ENCODE data around the gene CHDH.

CHDH gene

GRCh38 chr3:53826048-53826447, 20.2 kb downstream of the CHDH start:
- TF ChIP-seq CTCF (IDR thresholded peaks at IDR 0.05; ENCODE audit: control insufficient read depth, extremely low read depth, insufficient read depth): no peak
- no peak overlapping the region for H3K4me3 ChIP-seq (ENCODE audit: low read depth, low read length)
- no peak for DNase-seq (ENCODE audit: low read depth)

DNA sequence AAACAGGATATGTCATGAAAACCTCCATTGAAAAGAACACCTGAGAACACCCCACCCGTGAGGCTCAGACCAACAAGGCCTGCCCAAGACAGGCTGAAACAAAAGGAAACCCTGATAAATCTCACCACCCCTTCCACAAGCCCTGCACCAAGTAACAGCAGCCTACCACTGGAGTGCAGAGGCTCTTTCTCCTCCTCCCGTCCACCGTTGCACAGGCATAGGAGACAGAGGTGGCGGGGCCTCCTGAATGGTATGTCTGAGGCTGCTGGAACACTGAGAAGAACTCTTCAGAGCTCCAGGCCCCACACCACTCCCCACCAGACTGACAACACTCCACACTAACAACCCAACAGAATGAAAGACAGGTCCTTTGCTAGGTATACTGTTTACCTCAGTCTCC, 21.4 kb downstream of the CHDH start:
- TF ChIP-seq CTCF (IDR thresholded peaks at IDR 0.05; ENCODE audit: control insufficient read depth, extremely low read depth, insufficient read depth): no peak
- H3K4me3 ChIP-seq (ENCODE audit: low read depth, low read length): no peak overlapping the region
- DNase-seq (ENCODE audit: low read depth): no peak

DNA sequence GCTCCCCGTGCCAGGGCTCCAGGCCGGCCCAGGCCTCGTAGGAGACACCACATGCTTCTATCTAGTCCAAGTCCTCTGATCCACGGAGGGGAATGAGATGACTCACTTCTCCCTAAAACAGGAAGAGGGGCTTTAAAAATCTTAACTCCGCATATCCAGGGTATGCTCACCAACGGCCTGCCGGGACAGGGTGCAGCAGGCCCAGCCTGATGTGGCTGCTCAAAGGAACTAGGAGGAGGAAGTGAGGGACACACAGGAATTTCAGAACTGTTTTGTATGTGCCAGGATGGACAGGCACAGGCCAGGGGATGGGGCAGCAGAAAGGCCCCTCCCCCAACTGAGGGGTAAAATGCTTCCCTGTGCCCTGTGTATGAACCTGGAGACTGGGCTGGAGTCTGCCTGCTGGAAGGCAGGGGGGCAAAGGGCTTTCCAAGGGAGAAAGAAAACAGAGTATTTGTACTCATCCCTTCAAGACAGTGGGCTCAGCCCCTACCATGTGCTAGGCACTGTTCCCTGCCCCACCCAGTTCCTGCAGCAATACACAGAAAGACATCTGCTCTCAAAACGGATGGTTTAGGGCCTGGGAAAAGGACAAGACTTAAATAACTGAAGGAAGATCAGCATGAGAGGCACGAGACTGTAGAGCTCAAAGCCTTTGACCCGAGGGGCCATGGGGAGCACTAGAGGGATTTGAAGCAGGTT, 22.1 kb downstream of the CHDH start:
- DNase-seq (ENCODE audit: low read depth): no peak
- H3K4me3 ChIP-seq (ENCODE audit: low read depth, low read length): no peak overlapping the region
- TF ChIP-seq CTCF (IDR thresholded peaks at IDR 0.05; ENCODE audit: control insufficient read depth, extremely low read depth, insufficient read depth): no peak

GRCh38 chr3:53823026-53823955, 22.9 kb downstream of the CHDH start:
- H3K4me3 ChIP-seq (ENCODE audit: low read depth, low read length): no peak overlapping the region
- no peak for DNase-seq (ENCODE audit: low read depth)
- no peak for TF ChIP-seq CTCF (IDR thresholded peaks at IDR 0.05; ENCODE audit: control insufficient read depth, extremely low read depth, insufficient read depth)

- no peak for TF ChIP-seq CTCF (IDR thresholded peaks at IDR 0.05; ENCODE audit: control insufficient read depth, extremely low read depth, insufficient read depth)
- H3K4me3 ChIP-seq (ENCODE audit: low read depth, low read length): no peak overlapping the region
These were observed 23.9 kb downstream of the CHDH start for GRCh38 chr3:53822331-53822741.

DNA sequence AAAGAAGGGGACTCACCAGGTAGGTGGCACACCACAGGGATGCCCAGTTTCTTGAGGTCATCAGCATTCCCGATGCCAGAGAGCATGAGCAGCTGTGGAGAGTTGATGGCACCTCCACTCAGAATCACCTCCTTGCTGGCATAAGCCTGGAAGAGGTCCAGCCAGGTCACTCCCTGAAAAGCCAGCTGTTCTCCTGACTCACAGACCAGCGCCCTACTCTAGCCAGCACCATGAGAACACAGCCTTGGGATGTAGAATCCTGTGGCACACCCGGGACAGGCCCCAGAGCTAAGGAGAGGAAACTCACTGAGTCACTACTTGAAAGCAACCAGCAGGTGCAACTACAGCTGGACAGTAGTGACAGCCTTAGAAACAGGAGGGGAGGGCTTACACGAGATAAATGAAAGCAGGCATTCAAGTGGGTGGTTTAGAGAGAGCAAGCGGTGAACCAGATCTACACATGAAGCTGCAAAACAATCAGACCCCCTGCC, 24.5 kb downstream of the CHDH start:
- H3K4me3 ChIP-seq (ENCODE audit: low read depth, low read length): no peak overlapping the region
- TF ChIP-seq CTCF (IDR thresholded peaks at IDR 0.05; ENCODE audit: control insufficient read depth, extremely low read depth, insufficient read depth): no peak
- no peak for DNase-seq (ENCODE audit: low read depth)

More at GRCh38 chr3:53822331-53822741, 23.9 kb downstream of the CHDH start:
- DNase-seq (ENCODE audit: low read depth): no peak
